Glutamatergic neuron (in vitro differentiated cells): Measurements from ENCODE around the gene KRT8. TPM values are rescaled to one million over a fixed set of nuclear protein-coding genes. Genes with fewer than 3 reads are reported as not detected.

Experiments used
- DNase-seq: peaks from one replicate; pipeline ENCODE4 v3.0.0; 2022
- H3K27ac Mint-ChIP-seq: one replicate; pipeline ENCODE4 v1.8.0; 2020; ENCODE audit warnings: mild to moderate bottlenecking, mixed read lengths, inconsistent platforms; ENCODE audit not compliant: unreplicated experiment
- H3K27me3 Mint-ChIP-seq: one replicate; pipeline ENCODE4 v1.8.0; 2020; ENCODE audit warnings: mild to moderate bottlenecking, moderate library complexity, mixed read lengths, inconsistent platforms; ENCODE audit not compliant: unreplicated experiment
- H3K36me3 Mint-ChIP-seq: one replicate; pipeline ENCODE4 v1.8.0; 2020; ENCODE audit warnings: mild to moderate bottlenecking, mixed read lengths, inconsistent platforms; ENCODE audit not compliant: unreplicated experiment
- H3K4me1 Mint-ChIP-seq: one replicate; pipeline ENCODE4 v1.8.0; 2020; ENCODE audit warnings: mild to moderate bottlenecking, low read depth, mixed read lengths, inconsistent platforms; ENCODE audit not compliant: unreplicated experiment
- H3K4me3 Mint-ChIP-seq: one replicate; pipeline ENCODE4 v1.8.0; 2020; ENCODE audit warnings: mild to moderate bottlenecking, mixed read lengths, inconsistent platforms; ENCODE audit not compliant: unreplicated experiment
- H3K9me3 Mint-ChIP-seq: one replicate; pipeline ENCODE4 v1.8.0; 2020; ENCODE audit warnings: mild to moderate bottlenecking, moderate library complexity, mixed read lengths, inconsistent platforms; ENCODE audit not compliant: unreplicated experiment
- CTCF ChIP-seq: fragments of 200-600 bp; sonication (generic); IDR thresholded peaks from one replicate; pipeline ENCODE4 v1.5.0; 2021; ENCODE audit not compliant: partially characterized antibody, unreplicated experiment
- total RNA-seq: library from RNA; stranded (reverse); fragmentation: NEBNext Ultra II Directional; extraction: Animal tissue kit (Norgen Biotek cat#: 25700); gene quantifications from one replicate; pipeline ENCODE4 v1.2.1, GENCODE V29; 2021; ENCODE audit not compliant: unreplicated experiment

KRT8 gene
- total RNA-seq, 1 donor from 2014 or later = 14.0 TPM

DNA sequence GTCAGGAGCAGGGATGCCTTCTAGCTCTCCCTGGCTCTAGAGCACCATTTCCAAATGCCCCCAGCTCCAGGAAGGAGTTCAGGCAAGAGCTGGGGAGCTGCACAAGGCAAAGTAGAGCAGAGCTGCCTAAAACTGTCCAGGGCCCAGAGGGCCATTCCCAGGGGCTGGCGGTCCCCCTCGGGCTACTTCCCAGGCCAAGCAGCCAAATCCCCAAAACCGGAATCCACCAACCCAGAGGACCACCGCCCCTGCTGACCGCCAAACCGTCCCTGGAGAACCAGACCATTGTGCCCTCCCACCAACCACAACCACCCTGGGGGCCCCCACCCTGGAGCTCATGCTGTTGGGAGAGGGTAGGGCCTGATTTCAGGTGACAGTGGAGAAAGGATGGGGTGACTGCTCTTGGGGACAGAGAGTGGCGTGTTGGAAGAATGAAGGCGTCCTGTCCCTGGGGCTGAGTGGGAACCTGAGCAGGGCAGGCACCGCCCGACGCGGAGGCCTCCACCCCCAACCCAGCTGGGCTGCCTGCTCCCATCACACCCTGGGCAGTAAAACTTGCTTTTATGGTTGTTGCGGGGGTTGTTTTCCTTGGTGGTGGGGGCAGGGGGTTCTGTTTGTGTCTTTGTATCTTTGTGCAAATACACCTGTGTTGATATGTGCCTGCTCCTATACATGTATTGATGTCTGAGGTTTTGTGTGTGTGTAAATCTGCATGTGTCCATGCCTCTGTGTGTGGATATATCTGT, 32.1 kb downstream of the KRT8 start:
- no peak for TF ChIP-seq CTCF
- peak overlapping the region; percentile 78 for H3K4me3 Mint-ChIP-seq
- peaks cover 4% of the 10 kb centered on the region for H3K4me1 Mint-ChIP-seq
- peaks cover 17% of the 10 kb centered on the region for H3K27me3 Mint-ChIP-seq
- no peaks in the 10 kb centered on the region for H3K36me3 Mint-ChIP-seq
- no peak for DNase-seq
- no peak overlapping the region for H3K27ac Mint-ChIP-seq
- H3K9me3 Mint-ChIP-seq = no peaks in the 10 kb centered on the region

GRCh38 chr12:52871291-52872039, 33.4 kb downstream of the KRT8 start:
- peaks cover 18% of the 10 kb centered on the region for H3K27me3 Mint-ChIP-seq
- H3K36me3 Mint-ChIP-seq = no peaks in the 10 kb centered on the region
- H3K9me3 Mint-ChIP-seq = no peaks in the 10 kb centered on the region
- no peak overlapping the region for H3K4me3 Mint-ChIP-seq
- TF ChIP-seq CTCF = no peak
- peaks cover 4% of the 10 kb centered on the region for H3K4me1 Mint-ChIP-seq
- H3K27ac Mint-ChIP-seq = no peak overlapping the region
- no peak for DNase-seq

DNA sequence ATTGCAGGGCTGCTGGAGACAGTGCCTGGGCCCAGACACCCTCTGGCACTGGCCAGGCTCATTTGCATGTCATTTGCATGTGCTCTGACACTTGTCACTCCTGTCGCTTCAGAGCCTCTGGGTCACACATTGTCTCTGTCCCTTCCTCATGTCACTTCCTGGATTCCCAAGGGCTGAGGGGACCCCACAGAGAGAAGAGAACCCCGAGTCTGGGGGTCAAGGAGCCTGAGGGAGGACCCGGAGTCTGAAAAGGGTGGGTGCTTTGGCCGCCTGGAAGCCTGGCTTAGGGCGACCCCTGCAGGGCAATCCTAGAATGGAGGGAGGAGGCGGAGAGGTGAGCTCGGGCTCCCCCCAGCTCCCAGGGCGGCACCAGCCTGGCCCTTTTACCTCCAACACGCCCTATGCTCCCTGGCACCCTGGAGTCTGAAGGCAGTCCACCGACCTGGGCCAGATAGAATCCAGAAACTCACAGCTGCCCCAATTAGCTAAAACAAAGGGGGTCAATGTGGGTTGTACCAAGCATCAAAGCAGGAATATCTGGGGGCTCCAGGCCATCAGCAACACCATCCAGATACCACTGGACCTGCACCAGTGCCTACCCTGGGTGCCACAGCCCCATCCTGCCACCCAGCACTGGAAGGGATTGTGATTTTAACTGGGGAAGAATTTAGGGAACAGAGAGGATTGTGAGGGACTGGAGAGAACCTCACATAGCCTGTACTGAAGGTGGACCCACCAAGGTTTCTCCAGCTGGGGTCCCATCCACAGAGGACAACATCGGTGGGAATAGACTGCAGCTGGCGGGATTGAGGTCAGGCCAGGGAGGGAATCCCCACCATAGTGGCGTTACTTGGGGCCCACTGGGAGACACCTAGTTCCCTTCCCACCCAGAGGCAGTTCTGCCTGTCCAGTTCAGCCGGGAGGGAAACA, 34.2 kb downstream of the KRT8 start:
- H3K9me3 Mint-ChIP-seq = no peaks in the 10 kb centered on the region
- no peak overlapping the region for H3K4me3 Mint-ChIP-seq
- peaks cover 4% of the 10 kb centered on the region for H3K4me1 Mint-ChIP-seq
- no peak overlapping the region for H3K27ac Mint-ChIP-seq
- peaks cover 18% of the 10 kb centered on the region for H3K27me3 Mint-ChIP-seq
- no peaks in the 10 kb centered on the region for H3K36me3 Mint-ChIP-seq
- peak; percentile 81 for TF ChIP-seq CTCF
- DNase-seq = peak; percentile 86

DNA sequence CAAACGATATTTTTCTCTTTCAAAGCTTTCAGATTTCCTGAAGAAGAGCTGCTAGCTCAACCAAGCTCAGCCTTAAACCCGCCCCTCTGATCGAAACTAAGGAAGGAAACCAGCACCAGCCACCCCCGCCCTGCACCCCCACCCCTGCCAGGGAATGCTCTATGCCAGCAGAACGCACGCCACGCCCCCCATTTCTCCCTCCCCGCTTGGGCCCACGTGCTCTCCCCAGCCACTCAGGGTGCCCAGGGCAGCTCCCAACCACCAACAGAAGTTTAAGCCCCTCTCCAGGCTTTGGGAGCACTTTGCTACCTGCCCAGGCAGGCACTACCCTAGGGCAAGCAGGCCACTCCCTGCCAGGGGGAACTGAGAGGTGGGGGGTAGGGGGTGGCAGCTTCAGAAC, 37.2 kb downstream of the KRT8 start:
- DNase-seq = no peak
- no peak overlapping the region for H3K27ac Mint-ChIP-seq
- H3K4me3 Mint-ChIP-seq = no peak overlapping the region
- no peaks in the 10 kb centered on the region for H3K36me3 Mint-ChIP-seq
- no peaks in the 10 kb centered on the region for H3K4me1 Mint-ChIP-seq
- no peaks in the 10 kb centered on the region for H3K9me3 Mint-ChIP-seq
- TF ChIP-seq CTCF = no peak
- peaks cover 12% of the 10 kb centered on the region for H3K27me3 Mint-ChIP-seq
